ENCODE measurements around the gene FAM20C.
"Not testable (repeated sequence)": the region's sequence is repeated elsewhere in the genome, so short reads cannot be mapped to it uniquely, and the experiment has no call there.

The FAM20C gene

DNA sequence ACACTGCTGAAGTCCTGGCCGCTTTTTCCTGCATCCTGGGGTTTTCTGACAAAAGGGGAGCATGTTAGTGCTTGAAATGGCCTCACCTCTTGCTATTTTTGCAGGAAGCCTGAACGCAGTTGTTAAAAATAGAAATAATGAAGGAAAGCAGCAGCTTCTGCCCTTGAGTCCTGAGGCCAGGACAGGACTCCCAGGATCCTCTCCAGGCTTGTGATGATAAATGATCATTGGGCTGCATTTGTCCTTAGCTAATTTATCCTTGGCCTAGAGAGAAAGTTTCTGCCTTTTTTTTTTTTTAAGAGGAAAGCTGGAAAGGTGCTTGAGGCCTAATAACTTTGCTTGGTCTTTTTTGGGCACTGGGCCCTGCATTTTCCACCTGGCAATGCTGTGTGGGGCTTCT is 17.7 kb upstream of the FAM20C start:
- DNase-seq (ENCODE audit: low read depth): no peak

DNA sequence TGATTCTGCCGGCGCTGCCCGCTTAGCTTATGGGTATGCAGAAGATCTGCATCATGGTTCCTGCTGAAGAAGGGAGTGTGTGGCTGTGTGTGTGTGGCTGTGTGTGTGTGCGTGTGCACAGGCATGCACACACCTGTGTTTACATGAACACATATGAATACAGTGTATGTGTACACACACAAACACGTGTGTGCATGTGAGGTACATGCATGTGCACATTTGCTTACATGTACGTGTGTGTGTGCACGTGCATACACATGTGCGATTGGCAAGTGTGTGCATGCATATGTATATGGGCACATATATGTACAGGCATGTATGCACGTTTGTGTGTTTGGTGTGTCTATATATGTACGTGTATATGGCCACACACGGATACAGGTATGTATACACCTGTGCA is 16.4 kb upstream of the FAM20C start:
- no peak for DNase-seq (ENCODE audit: low read depth)

DNA sequence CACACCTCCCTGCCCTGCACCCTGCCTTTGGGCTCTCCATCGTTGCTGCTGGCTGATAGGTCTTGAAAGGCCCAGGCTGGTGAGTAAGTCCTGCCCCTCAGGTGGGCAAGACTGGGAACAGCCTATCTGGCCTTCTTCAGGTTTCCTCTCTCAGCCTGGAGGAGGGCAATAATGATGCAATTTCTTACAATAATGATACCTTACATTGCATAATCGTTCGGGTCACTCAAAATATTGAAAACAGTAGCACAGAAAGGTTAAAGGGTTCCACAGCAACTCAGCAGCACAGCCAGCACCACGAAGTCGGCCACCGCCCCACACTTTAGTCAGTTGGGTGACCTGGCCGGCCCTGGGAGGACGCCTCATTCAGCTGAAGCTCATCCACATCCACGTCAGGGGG is 16.0 kb upstream of the FAM20C start:
- no peak for DNase-seq (ENCODE audit: low read depth)

- DNase-seq (ENCODE audit: low read depth): no peak
Measured at GRCh38 chr7:176786-177459, 15.4 kb upstream of the FAM20C start.

- no peak for DNase-seq (ENCODE audit: low read depth)
Measured at GRCh38 chr7:178444-178843, 13.9 kb upstream of the FAM20C start.

- DNase-seq (ENCODE audit: low read depth): no peak
Measured at GRCh38 chr7:179209-179681, 13.1 kb upstream of the FAM20C start.

GRCh38 chr7:179948-180694 is 12.2 kb upstream of the FAM20C start:
- no peak for DNase-seq (ENCODE audit: low read depth)

DNA sequence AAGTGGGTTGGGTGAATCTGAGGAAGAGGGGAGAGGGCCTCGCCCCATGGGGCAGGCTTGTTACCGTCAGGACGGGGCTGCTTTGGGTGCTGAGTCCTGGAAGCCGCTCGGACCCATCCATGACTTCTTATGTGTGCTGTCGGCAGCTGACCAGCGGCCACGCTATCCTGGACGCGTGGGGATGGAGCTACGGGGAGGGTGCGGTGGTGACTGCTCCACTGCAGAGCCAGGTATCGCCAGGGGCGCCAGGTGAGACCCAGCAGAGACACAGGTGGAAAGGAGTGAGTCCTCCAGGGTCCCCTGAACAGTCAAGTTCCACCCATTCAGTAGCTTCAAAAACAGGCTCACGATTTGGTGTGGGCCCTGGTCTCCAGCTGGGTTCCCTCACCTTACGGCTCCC is 10.6 kb upstream of the FAM20C start:
- DNase-seq (ENCODE audit: low read depth): no peak

- not testable (repeated sequence) for DNase-seq (ENCODE audit: low read depth)
Measured at GRCh38 chr7:182502-182901, 9.9 kb upstream of the FAM20C start.

GRCh38 chr7:183496-184292 is 8.7 kb upstream of the FAM20C start:
- DNase-seq (ENCODE audit: low read depth): no peak

GRCh38 chr7:184294-185264 is 7.8 kb upstream of the FAM20C start:
- no peak for DNase-seq (ENCODE audit: low read depth)

GRCh38 chr7:186516-187113 is 5.8 kb upstream of the FAM20C start:
- DNase-seq (ENCODE audit: low read depth): no peak

- DNase-seq (ENCODE audit: low read depth): no peak
Measured at GRCh38 chr7:187227-187927, 5.0 kb upstream of the FAM20C start.

DNA sequence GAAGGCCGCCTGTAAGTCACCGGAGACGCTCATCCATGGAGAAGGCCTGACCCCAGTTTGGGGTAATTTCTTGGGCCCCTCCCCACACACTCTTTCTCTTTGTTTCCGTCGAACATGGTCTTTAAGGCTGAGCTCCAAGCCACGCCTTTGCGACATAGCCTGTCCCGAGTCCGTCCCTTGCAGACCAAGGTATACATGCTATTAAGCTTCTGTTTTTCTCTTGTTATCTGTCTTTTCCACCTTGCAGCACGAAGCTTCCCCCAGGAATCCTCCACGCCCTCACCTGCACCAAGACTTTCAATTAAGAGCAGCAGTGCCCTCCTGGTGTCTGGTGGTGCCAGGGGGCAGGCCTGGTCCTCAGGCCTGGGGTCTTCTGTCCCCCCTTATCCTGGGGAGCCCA is 4.2 kb upstream of the FAM20C start:
- no peak for DNase-seq (ENCODE audit: low read depth)

DNA sequence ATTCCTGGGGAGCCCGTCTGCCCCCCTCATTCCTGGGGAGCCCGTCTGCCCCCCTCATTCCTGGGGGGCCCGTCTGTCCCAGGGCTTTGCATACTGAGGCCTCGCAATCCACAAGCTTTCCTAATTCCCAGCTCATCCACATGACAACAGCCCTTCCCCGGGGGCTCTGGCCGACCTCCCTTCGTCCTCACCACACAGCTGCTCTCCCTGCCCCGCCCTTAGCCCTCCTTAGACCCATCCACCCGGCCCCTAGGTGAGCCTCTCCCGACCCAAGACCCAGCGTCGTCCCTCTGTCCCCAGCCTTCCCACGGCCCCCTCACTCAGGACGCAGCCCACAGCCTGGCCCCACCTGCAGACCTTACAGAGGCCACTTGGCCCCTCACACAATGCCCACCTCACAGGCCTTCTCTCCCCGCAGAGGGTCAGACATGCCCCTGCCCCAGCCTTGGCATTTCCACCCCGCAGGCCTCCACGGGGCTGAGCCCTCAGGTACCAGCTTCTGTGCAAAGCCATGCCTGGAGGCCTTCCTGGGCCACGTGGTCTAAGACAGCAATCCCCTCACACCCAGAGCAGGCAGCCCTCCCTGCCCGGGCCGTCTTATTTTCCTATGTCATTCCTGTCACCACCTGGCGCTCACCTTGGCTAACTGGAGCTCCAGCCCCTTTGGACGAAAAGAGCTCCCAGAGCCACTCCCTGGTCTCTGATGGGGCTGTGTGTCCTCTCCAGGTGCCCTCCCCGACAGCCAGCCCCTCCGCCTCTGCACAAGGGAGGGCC is 3.5 kb upstream of the FAM20C start:
- DNase-seq (ENCODE audit: low read depth): no peak

- DNase-seq (ENCODE audit: low read depth): no peak
Measured at GRCh38 chr7:189719-190118, 2.7 kb upstream of the FAM20C start.

GRCh38 chr7:190196-190595 is 2.2 kb upstream of the FAM20C start:
- DNase-seq (ENCODE audit: low read depth): no peak

GRCh38 chr7:191105-191980 is 1.0 kb upstream of the FAM20C start:
- no peak for DNase-seq (ENCODE audit: low read depth)
